H4 (cell line): ENCODE measurements around the gene VPS39. TPM values are rescaled to one million over a fixed set of nuclear protein-coding genes. Genes with fewer than 3 reads are reported as not detected.

Experiments used
- DNase-seq: peaks from one replicate; pipeline ENCODE4 v3.0.0-alpha.2; 2015; ENCODE audit warnings: low spot score
- total RNA-seq: library from RNA; depleted of rRNA; stranded (reverse); fragments of >200 nt; shearing (Covaris generic); gene quantifications from 2 replicates; pipeline ENCODE4 v1.2.3, GENCODE V29; 2014

The VPS39 gene
- total RNA-seq, 1 experiment from 2014 or later, result 23.5 TPM

- DNase-seq, result no peak
Measured at GRCh38 chr15:42146551-42147430, 61.3 kb downstream of the VPS39 start.

- DNase-seq, result no peak
Measured at GRCh38 chr15:42145546-42146455, 62.3 kb downstream of the VPS39 start.

DNA sequence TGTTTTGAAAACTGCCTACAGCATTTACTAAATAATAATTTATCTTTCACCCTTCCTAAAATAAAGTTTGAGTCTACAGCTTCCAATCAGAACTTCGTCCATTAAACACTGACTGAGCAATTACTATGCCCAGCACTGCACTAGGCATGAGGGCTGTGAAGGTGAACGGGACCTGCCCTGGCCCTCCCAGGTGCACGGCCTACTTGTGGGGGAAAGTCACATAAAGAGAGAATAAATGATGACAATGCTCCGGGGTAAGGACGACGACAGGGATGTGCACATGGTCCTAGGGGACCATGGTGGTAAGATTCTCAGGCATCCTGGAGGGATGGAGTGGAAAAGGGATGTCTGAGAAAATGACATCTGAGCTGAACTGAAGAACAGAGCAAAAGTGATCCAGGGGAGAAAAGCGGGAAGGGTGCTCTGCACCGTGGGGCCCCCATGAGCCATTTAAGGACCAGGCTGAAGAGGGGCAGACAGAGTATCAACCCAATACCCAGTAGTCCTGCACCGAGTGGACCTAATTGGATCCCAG, 63.2 kb downstream of the VPS39 start:
- no peak for DNase-seq

- no peak for DNase-seq
Measured at GRCh38 chr15:42143866-42144625, 64.1 kb downstream of the VPS39 start.

DNA sequence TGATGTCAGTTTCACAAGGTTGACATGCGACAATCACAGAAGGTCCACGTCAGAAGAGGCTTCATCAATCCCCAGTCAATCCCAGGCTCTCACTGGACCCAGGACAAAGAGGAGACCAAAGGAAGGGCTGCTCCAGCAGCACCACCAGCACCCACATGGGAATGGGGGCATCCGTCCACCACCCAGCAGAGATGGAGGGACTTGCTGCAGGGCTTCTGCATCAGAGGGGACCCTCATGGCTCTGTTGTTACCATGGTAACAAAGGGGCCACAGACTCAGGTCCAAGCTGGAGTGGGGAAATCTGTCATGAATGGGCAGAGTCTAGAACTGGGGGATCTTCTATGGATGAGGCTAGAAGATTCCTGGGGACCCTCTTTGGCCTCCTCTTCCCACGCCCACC, 64.7 kb downstream of the VPS39 start:
- DNase-seq, result no peak

DNA sequence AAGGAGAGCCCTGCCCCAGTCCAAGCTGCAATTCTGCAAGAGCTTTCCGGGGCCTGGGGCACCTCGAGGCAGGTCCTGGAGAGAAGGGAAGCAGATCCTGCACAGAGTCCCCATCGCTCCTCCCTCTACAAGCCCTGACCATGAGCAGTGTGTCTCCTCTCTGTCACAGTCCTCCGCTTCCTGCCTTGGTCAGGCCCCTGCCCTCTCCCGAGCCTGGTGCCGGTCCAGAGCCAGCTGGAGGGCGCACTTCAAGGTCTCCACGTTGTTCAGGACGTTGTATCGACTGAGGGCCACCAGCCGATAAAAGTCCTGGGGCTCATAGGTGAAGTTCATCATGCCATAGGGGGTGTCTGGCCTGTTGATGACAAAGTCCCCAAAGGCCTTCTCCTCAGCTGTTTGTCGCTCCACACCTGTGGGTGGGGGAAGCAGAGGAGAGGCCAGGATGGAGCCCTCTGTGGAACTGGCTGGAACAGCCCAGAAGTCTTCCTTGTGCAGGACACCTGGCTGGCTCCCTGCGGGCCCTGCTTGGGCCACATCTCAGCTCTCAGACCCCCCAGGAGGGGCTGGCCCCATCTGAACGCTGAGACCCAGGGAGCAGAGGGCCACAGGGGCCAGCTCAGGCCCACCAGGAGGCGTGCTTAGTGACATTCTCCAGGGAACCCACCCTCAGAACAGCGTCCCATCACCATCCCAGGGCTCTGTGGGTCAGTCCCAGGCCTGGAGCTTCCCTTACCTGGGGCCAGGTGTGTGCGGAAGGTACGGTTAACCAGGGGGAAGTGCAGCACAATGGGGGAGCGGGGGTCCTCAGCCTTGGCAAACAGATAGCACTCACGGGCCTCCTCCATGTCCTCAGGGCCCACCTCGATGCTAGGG, 66.1 kb downstream of the VPS39 start:
- no peak for DNase-seq

DNA sequence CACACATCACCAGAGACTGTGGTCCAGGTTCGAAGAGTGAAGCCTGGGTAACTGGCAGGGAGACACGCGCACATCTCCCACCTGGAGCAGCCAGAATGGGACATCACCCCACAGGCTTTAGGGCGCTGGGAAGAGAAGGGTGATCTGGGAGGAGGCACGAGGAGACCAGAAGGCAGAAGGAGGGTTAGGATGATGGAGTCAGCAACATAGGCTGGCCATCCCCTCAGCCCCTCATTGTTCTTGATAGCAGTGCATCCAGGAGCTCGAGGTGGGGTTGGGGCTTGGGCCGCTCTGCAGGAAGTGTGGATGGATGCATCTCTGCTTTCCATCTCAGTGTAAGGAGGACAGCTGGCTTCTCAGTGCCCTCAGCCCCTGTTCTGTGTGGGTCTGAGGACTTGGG, 66.9 kb downstream of the VPS39 start:
- no peak for DNase-seq

DNA sequence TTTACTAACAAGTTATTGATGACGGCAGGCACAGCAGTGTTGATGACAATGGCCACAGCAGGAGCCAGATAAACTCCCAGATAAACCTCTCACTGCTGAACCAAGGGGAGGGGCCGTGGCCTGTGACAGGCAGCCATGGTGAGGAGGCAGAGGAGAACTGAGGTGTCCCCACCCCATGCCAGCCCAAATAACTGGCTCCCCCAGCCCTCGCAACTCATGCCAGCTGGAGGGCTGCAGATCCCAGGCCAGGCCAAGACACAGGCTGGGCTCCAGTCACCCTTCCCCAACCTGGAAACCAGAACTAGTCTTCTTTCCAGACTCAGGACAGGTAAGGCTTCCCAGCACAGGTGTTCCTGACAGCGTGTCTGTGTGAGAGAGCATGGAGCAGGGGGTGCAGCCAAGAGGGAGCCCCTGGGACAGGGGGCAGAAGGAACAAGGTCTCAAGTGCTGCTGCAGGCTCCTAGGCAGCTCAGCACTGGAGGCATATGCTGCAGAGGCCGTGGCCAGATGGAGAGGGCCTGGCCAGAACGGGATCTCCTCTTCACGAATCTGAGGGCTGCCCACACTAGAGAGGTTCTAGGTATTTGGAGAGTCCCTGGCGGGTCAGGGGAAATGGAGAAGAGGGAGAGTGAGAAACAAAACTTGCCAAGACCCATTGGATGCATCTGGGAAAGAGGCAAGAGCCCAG, 67.6 kb downstream of the VPS39 start:
- no peak for DNase-seq

- DNase-seq, result no peak
Measured at GRCh38 chr15:42139596-42139995, 68.5 kb downstream of the VPS39 start.

DNA sequence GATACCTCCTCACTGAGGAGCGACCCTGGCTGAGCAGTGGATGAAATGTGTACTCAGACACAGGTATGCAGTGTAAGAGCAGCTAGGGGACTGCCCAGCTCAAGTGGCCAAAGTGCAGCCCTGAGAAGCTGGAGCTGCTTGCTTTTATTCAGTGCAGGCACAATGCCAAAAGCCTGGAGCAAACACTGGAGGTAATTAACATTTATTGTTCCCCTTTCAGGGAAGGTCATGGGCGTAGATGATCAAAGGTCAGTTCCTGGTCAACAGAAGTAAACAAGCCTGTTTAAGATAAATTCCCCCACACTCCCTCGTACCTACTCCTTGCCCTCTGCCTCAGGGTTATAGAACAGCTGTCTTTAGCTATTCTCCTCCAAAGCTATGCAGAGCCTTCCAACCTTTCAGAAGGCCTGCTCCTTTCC, 69.1 kb downstream of the VPS39 start:
- no peak for DNase-seq

- DNase-seq, result no peak
Measured at GRCh38 chr15:42138411-42138810, 69.7 kb downstream of the VPS39 start.

- DNase-seq, result peak; percentile 53
Measured at GRCh38 chr15:42137461-42138261, 70.4 kb downstream of the VPS39 start.

DNA sequence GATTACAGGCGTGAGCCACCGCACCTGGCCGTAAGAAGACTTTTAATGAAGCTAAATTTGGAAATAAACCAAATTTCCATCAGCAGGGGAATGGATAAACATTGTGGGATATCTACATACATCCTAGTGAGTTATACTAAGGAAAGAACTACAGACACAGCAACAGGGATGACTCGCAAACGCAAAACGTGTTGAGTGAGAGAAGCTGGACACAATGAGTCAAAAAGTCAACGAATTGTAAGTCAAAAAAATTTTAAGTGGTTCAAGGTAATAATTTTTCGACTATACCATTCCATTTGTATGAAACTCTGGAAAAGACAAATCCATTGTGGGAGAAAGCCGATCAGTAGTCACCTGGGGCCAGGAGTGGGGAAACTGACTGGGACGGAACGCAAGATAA, 71.6 kb downstream of the VPS39 start:
- DNase-seq, result no peak

DNA sequence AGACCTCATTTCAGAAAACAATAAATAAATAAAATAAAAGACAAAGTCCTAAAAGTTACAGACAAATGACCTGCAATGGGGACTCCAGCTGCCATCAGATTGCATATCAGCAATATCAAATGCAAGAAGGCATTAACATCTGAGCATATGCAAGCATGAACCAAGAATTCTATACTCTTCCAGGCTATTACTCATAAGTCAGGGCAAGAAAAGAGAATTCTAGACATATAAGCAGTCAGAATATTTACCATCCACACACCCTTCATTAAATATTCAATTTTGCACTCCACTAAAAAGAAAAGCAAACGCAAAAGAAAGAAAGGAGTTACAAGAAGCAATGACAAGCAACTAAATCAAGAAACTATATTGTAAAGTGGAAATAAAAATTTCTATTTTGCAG, 72.8 kb downstream of the VPS39 start:
- DNase-seq, result no peak

DNA sequence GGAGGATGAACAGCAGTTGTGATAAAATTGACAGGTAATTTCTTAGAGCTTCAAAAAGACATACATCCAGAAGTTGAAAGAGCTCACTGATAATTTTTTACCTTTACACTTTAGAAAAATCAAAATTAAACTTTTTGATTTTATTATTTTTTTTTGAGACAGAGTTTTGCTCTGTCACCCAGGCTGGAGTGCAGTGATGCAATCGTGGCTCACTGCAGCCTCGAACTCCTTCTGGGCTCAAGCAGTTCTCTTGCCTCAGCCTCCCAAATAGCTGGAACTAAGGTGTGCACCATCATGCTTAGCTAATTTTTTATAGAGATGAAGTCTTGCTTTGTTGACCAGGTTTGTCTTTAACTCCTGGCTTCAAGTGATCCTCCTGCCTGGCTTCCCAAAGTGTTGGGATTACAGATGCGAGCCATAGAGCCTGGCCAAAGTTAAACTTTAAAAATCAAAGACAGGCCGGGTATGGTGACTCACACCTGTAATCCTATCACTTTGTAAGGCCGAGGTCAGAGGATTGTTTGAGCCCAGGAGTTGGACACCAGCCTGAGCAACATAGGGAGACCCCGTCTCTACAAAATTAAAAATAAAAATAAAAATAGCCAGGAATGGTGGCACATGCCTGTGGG, 73.4 kb downstream of the VPS39 start:
- DNase-seq, result no peak

DNA sequence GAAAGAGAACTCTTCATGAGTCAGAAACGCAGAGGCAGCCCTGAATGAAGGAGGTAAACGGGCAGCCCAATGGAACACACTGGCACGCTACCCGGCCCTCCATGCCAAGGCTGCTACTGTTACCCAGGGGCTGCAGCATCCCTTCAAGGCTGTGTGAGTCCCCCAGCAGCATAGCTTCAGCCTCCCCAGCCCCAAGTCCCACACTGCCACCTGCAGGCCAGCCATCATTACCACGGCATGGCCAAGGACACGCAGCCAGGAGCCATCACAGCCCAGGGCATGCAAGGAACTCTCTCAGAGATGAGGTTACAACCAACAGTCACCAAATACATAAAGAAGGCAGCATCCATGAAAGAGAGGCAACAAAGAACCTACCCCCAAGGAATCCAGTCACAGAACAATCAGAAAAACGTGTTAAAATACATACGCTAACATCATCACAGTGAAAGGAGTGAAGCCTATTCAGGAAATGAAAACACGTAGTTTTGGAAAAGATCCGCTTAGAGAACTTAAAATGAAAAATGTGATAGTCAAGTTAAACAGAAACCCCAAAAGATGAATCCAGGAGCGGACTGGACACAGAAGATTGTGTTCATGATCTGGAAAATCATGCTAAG, 74.1 kb downstream of the VPS39 start:
- DNase-seq, result peak; percentile 48

- DNase-seq, result no peak
Measured at GRCh38 chr15:42133356-42133755, 74.7 kb downstream of the VPS39 start.
